GM19099 (cell line): ENCODE results near the gene FITM1.
A peak's percentile ranks its signal among the peaks of the same experiment; 100 is the strongest.

Experiments used
- POLR2A ChIP-seq: IDR thresholded peaks from 3 replicates; pipeline ENCODE4 v1.6.1; 2011; ENCODE audit warnings: low read depth; ENCODE audit not compliant: insufficient read length; ENCODE audit errors: extremely low read depth

Gene FITM1

GRCh38 chr14:24093901-24094840 lies 36.3 kb upstream of the FITM1 start, which contains the start of gene PCK2:
Gene PCK2 (plus strand): TSS chr14:24094311. CDS start chr14:24094406, 95 bp downstream.
- TF ChIP-seq POLR2A, result peak; percentile 98

DNA sequence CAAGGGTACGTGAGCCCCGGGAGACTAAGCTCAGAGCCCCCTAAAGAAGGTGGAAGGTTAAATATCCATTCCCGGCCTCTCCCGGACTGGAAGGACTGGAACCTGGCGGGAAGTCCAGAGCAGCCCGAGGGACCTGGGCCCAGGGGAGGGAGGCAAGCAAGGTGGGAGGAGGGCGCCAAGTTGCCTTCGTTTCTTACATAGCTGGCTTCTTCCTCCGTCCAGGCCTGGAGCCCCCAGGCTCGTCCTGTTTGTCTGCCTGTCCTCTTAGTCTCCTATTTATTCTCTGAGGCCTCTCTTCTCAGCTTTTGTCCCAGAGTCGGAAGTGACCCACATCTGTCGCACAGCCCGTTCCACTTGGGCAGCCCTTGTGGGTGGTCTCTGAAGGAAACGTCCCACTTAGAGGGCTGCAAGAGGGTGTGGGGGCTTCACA lies 35.6 kb upstream of the FITM1 start:
- TF ChIP-seq POLR2A, result no peak

DNA sequence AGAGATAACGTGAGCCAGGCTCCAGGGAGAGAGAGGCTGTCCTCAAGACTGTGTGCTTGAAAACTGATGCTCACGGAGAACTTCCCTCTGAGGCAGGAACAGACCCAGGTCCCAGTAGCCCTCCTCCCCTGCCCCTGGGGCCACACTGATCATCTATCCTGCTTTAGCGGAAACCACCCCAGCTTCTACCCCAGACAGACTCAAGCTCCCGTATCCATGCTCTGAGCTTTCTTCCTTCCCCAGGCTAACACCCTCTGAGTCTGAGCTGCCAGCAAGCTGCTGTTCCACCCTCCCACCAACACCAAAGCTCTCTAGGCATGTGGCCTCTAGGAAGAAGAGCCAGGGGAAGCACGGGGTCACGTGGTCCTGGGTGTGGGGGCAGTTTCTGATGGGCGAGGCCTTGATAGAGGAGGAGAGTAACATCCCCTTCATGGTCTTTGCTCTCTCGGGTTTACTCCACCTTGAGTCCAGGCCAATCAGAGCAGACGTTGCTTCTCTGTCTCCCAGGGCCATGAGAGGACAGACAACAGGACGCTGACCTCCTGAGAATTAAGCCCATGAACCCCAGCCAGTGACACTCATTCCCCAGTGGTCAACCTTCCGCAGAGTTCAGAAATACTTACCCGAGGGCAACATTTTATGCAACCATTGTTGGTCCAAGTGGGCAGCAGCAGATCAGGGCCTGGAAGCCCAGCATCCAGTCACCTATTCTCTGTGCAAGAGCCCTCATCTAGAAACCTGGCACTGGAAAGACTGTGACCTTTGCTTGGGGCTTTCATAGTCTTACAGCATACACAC lies 35.0 kb upstream of the FITM1 start:
- TF ChIP-seq POLR2A, result peak; percentile 97

DNA sequence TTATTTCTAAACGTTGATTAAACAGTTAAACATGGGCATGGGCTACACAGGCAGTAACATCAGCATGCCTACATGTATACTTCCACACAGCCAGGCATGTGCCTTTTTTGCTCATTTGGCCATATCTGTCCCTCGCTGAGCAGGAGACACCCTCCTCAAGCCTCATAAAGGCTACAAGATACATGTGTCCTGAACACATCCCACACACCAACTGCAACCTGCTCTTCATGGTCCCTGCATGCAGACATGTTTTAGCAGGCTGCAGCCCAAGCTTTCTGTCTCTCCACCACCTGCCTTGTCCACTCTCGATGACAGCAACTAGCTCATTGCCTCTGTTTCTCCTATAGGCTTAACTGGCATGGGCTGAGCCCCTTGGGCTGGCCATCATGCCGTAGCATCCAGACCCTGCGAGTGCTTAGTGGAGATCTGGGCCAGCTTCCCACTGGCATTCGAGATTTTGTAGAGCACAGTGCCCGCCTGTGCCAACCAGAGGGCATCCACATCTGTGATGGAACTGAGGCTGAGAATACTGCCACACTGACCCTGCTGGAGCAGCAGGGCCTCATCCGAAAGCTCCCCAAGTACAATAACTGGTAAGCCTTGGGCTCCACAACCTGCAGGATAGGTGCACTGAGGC lies 33.8 kb upstream of the FITM1 start:
- no peak for TF ChIP-seq POLR2A

DNA sequence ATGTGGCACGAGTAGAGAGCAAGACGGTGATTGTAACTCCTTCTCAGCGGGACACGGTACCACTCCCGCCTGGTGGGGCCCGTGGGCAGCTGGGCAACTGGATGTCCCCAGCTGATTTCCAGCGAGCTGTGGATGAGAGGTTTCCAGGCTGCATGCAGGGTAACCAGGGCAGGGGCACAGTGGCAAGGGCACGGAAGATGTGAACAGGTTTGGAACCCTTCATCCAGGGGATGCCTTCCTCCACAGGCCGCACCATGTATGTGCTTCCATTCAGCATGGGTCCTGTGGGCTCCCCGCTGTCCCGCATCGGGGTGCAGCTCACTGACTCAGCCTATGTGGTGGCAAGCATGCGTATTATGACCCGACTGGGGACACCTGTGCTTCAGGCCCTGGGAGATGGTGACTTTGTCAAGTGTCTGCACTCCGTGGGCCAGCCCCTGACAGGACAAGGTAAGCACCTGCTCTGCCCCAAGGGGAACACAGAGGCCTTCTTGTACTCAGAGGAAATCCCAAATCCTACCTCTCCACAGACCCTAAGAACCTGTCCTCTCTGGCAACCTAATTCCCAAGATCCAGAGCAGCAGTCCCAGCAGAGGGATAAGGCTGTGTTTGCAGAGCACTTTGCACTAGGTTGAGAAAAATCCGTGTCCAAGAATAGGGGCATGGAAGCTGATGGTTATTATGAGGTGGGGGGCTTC lies 32.1 kb upstream of the FITM1 start:
- TF ChIP-seq POLR2A, result no peak

DNA sequence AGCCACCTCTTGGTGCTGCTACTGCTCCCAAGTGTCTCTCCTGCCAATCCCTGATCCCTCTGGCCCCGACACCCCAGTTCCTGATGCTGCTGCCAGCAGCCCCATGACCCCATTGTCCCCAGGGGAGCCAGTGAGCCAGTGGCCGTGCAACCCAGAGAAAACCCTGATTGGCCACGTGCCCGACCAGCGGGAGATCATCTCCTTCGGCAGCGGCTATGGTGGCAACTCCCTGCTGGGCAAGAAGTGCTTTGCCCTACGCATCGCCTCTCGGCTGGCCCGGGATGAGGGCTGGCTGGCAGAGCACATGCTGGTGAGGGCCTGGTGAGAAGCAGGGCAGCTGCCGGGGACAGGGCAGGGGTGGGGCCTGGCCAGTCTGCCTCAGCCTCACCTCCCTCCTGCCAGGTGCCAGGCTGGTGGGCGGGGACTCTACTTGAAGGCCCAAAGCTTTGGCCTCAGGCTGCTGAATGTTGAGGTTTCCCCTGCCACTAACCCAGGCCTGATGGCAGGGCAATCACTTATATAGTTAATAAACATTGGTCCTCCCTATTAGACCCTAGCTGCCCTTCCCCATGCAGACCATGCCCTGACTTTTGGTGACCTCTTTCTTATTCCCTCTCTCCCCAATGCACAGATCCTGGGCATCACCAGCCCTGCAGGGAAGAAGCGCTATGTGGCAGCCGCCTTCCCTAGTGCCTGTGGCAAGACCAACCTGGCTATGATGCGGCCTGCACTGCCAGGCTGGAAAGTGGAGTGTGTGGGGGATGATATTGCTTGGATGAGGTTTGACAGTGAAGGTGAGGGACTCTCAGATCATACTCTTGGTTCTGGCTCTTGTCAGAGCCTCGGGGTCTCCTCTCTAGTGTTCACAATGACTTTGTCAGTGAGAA lies 31.3 kb upstream of the FITM1 start:
- TF ChIP-seq POLR2A, result no peak

DNA sequence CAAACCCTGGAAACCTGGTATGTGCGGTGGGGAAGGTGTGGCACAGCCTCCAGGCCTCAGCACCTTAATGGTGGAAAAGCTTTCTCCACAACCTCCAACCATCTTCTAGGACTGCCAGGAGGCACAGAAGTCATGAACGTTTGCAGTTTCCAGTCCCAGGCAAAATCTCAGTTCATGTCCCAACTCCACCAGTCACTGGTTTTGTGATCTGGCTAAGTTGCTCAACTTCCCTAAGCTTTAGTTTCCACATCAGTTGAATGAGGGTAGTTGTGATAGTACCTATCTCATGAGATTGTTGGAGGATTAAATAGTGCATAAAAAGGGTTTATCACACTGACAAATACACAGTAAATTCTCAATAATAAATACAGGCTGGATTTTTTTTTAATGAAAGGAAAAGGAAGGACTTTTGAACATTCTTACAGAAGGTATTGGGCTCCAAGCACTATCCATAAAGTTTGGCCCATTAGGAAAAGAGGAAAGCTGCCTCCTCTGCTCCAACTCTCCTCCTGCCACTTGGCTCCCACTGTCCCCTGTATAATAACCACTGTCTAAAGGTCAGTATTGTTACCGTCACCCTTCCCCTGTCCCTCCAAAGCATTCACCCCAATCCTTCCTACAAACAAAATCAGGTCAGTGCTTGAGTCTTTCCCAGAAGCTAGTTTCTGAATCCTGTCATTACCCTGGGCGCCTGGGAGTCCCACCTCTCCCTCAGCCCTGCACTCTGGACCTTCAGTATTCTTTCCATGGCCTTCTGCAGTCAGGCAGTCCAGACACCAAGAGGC lies 30.1 kb upstream of the FITM1 start:
- TF ChIP-seq POLR2A, result no peak

DNA sequence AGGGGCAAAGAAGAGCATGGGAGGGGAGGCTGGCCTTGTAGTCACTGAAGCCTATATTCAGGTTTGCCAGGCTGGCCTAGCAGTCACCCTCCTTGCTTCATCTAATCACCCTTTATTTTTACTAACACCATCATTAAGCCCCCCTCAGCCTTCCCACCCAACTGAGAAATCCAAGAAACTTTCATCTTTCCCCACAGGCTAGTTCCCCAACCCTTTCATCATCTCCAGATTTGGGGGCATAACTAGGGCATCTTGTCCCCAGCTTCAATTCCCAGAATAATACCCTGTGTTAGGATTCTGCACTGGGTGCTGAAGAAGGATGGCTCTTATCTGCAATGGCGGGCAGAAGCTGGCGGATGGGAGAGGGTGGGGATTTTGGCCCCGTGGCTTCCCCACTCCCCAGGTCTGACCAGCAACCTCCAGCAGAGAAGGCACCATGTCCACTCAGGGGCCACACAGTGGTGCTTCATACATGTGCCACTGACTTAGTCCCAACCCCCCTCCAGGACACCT lies 29.4 kb upstream of the FITM1 start:
- no peak for TF ChIP-seq POLR2A

GRCh38 chr14:24102357-24103048 lies 28.0 kb upstream of the FITM1 start:
- TF ChIP-seq POLR2A, result no peak

DNA sequence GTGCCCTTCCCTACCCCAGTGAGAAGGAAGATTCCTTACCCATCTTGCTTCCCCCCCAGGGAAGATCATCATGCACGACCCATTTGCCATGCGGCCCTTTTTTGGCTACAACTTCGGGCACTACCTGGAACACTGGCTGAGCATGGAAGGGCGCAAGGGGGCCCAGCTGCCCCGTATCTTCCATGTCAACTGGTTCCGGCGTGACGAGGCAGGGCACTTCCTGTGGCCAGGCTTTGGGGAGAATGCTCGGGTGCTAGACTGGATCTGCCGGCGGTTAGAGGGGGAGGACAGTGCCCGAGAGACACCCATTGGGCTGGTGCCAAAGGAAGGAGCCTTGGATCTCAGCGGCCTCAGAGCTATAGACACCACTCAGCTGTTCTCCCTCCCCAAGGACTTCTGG lies 27.0 kb upstream of the FITM1 start:
- TF ChIP-seq POLR2A, result no peak

- TF ChIP-seq POLR2A, result no peak
Observed at GRCh38 chr14:24106672-24107271, 23.7 kb upstream of the FITM1 start.
